GM12801 (cell line): Measurements from ENCODE around the gene H3-3A.

Experiments
- TF ChIP-seq, protein P1 (sequence below): IDR thresholded peaks from one replicate; pipeline ENCODE4 v1.5.1; 2011; ENCODE audit warnings: control low read depth; ENCODE audit not compliant: insufficient read length; ENCODE audit errors: extremely low read depth

Gene H3-3A

DNA sequence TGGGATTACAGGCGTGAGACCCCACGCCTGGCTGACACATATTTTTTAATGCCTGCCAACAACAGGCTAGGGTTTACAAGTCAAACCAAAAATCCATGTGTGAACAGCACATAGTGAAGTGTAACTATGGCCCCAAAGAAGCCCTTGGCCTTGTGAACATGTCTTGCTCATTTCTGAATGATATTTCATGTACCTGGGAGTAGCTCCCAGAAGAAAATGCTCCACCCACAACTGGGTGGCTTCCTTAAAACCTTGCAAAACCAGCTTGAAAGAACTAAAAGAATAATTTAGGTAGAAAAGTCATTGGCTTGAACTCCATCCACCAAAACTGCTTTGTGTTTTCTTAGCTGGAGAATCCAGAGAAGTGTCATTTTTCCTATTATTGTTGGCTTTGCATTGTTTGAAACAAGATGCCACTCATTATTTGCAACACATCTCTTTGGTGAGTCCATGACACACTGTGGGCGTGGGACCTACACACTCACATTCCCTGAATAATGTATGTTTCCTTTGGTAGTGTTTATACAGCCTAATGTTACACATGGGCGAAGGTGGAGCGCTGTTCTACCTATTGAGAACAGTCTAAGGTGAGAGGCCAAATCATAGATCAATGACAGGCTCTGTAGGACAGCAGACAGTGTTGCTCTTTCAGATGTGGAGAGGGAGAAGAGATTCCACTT is 34.8 kb upstream of the H3-3A start:
- TF ChIP-seq, protein P1, sequence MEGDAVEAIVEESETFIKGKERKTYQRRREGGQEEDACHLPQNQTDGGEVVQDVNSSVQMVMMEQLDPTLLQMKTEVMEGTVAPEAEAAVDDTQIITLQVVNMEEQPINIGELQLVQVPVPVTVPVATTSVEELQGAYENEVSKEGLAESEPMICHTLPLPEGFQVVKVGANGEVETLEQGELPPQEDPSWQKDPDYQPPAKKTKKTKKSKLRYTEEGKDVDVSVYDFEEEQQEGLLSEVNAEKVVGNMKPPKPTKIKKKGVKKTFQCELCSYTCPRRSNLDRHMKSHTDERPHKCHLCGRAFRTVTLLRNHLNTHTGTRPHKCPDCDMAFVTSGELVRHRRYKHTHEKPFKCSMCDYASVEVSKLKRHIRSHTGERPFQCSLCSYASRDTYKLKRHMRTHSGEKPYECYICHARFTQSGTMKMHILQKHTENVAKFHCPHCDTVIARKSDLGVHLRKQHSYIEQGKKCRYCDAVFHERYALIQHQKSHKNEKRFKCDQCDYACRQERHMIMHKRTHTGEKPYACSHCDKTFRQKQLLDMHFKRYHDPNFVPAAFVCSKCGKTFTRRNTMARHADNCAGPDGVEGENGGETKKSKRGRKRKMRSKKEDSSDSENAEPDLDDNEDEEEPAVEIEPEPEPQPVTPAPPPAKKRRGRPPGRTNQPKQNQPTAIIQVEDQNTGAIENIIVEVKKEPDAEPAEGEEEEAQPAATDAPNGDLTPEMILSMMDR = no peak

- TF ChIP-seq, protein P1 = no peak
These were observed 33.4 kb upstream of the H3-3A start for GRCh38 chr1:226029093-226029496.

DNA sequence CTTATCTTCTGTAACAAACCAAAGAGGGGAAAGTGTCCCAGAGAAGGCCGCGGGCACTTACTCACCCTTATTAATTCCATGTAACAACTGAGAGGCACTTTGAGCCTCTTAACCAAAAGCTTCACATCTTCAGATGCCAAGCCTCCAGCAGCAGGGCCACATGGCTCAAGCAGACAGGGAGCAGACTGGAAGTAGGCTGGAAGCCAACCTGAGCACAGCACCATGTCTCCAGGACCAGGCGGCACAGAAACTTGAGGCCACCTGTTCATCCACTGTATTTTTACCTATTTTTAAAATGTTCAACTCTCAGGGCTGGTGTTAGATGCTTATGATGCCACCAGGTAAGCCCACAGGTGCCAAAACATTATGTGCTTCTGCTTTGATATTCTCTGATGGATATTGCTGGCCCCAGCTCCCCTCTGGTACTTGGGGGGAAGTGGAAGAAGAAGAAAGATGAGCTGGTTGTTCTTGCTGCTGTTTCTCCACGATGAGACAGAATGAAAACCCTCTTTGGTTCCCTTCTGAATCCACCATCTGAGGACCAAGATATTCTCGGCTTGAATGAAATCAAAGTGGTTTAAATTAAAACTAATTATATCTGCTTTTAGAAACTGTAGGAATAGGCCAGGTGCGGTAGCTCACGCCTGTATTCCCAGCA is 32.8 kb upstream of the H3-3A start:
- TF ChIP-seq, protein P1 = no peak

DNA sequence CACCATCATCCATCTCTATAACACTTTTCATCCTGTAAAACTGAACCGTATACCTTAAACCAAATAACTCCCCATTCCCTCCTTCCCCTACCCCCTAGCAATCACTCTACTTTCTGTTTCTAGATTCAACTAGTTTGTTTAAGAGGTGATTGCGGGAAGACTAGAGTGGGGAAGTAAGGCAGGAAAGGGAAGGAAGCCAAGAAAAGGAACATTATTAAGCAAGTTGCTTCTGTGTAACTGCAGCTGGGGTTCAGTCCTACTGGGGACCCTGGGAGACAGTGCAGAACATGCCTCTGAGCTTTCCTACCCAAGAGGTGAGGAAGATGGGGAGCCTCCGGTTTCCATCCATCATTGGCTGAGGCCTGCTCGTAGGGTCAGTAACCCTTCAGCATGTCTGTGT is 28.9 kb upstream of the H3-3A start:
- TF ChIP-seq, protein P1 = no peak

- TF ChIP-seq, protein P1 = no peak
These were observed 28.5 kb upstream of the H3-3A start for GRCh38 chr1:226033991-226034390.

- TF ChIP-seq, protein P1 = no peak
These were observed 28.0 kb upstream of the H3-3A start for GRCh38 chr1:226034482-226034881.

DNA sequence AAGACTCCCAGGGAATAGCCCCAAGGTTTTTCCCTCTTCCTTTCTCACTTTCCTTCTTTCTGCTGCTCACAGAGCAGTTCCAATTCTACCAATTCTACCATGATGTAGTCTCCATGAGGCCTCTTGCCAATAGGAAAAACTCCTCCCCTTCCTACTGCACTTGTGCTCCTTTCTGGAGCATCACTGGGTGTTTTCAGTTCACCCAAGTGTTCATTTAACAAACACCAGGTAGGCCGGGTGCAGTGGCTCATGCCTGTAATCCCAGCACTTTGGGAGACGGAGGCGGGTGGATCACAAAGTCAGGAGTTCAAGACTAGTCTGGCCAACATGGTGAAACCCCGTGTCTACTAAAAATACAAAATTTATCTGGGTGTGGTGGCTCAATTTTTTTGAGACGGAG is 26.6 kb upstream of the H3-3A start:
- TF ChIP-seq, protein P1 = no peak
